ENCODE results near the gene ITGB5. TPM values are rescaled to one million over a fixed set of nuclear protein-coding genes. Genes with fewer than 3 reads are reported as not detected.

Gene ITGB5
- total RNA-seq, 2 experiments from 2014 or later, result 0.47 to 0.85 TPM

DNA sequence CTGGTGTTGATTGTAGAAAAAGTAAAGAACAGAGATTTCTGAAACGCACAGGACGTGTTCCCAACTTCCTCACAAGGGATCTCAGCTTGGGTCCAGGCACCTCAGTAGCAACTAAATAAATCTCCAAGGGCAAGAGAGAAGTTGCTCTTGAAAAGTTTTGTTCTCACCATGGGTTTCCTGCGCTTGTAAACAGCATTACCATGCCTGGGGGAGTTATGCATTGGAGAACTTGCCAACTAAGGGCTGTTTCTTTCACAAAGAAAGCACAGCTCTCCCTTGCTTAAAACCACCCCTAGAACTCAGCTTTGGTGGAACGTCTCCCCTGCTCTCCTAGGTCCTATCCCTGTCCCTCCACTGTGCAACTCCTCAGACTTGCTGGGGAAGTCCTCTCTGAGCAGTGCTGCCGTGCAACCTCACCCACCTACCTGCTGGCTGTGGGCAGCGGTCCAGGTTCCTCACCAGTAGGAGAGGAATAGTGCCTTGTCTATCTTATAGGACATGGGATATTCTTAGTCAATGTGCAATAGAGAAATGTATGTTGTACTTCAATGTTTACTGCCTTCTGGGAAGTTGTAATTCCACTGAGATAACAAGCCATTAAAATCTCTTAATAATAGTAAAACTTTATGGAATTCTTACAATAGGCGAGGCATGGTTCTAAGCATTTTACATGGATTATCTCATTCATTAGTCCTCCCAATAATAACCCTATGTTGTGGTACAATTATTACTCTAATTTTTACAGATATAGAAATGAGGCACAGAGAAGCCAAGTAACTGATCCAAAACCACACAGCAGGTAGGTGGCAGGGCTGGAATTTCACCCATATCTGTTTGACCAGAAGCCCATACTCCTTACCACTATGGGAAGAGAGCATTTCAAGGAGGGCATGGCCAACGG, 105.4 kb downstream of the ITGB5 start:
- intact Hi-C loops (cut with DNase I, micrococcal nuclease), result no loop called here
- Histone ChIP-seq H3K4me3 (ENCODE audit: low read length) (no peak overlapping the region), H3K27me3 (ENCODE audit: control insufficient read depth in 1 of 2, insufficient read depth in 2 of 2, low read length in 2 of 2) (no peaks in the 10 kb centered on the region), H3K9me3 (ENCODE audit: control insufficient read depth in 1 of 2, insufficient read depth in 1 of 2, low read length in 2 of 2) (no peaks in the 10 kb centered on the region), H3K36me3 (ENCODE audit: insufficient read depth, low read length) (no peaks in the 10 kb centered on the region), H3K27ac (ENCODE audit: low read depth in 1 of 2, low read length in 2 of 2) (no peak overlapping the region), H3K4me1 (ENCODE audit: insufficient read depth, low read length) (peaks cover 6% of the 10 kb centered on the region)
- ChIA-PET POLR2A (no interaction called here), CTCF (no interaction called here)
- Mint-ChIP-seq H3K27me3 (peaks cover under 1% of the 10 kb centered on the region), H3K36me3 (ENCODE audit: low read depth) (no peaks in the 10 kb centered on the region), H3K9me3 (no peaks in the 10 kb centered on the region), H3K27ac (no peak overlapping the region), H3K4me3 (no peak overlapping the region), H3K4me1 (ENCODE audit: low read depth) (peaks cover 12% of the 10 kb centered on the region)
- ATAC-seq (ENCODE audit: poor library complexity), result no peak
- no peak for TF ChIP-seq CTCF (IDR thresholded peaks at IDR 0.05)
- DNase-seq, result no peak

- DNase-seq (no peak), ATAC-seq (ENCODE audit: poor library complexity) (no peak)
- Histone ChIP-seq H3K4me3 (ENCODE audit: low read length) (no peak overlapping the region), H3K9me3 (ENCODE audit: control insufficient read depth in 1 of 2, insufficient read depth in 1 of 2, low read length in 2 of 2) (no peaks in the 10 kb centered on the region), H3K27me3 (ENCODE audit: control insufficient read depth in 1 of 2, insufficient read depth in 2 of 2, low read length in 2 of 2) (no peaks in the 10 kb centered on the region), H3K27ac (ENCODE audit: low read depth in 1 of 2, low read length in 2 of 2) (no peak overlapping the region), H3K36me3 (ENCODE audit: insufficient read depth, low read length) (no peaks in the 10 kb centered on the region), H3K4me1 (ENCODE audit: insufficient read depth, low read length) (peaks cover 6% of the 10 kb centered on the region)
- H3K27me3 Mint-ChIP-seq, result peaks cover 5% of the 10 kb centered on the region
- H3K4me3 Mint-ChIP-seq, result no peak overlapping the region
- no peak overlapping the region for H3K27ac Mint-ChIP-seq
- CTCF ChIA-PET, result no interaction called here
- peaks cover 12% of the 10 kb centered on the region for H3K4me1 Mint-ChIP-seq (ENCODE audit: low read depth)
- intact Hi-C loops (cut with DNase I, micrococcal nuclease), result no loop called here
- no peaks in the 10 kb centered on the region for H3K9me3 Mint-ChIP-seq
- TF ChIP-seq CTCF (IDR thresholded peaks at IDR 0.05), result no peak
- POLR2A ChIA-PET, result no interaction called here
- no peaks in the 10 kb centered on the region for H3K36me3 Mint-ChIP-seq (ENCODE audit: low read depth)
These were observed 106.2 kb downstream of the ITGB5 start for GRCh38 chr3:124780761-124781475.

DNA sequence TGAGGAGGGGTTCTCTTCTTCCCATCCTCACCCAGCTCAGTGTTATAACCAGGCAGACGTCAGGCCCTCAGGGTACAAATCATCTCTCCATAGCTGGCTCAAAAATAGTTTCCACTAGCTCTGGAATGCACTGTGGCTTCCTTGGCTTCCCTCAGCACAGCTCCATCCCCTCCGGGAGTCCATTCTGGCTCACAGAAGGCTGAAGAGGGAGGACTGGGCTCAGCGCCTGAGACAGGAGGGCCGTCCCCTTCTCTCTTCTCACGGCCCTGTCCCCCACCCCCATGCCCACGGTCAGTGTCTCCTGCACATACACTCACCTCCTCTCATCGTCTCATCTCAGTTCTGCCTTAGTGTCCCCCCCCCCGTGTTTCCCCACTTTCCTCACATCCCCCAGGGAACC, 106.8 kb downstream of the ITGB5 start:
- peaks cover 5% of the 10 kb centered on the region for H3K27me3 Mint-ChIP-seq
- no peak overlapping the region for H3K27ac ChIP-seq (ENCODE audit: low read depth in 1 of 2, low read length in 2 of 2)
- no peak overlapping the region for H3K4me3 ChIP-seq (ENCODE audit: low read length)
- TF ChIP-seq CTCF (IDR thresholded peaks at IDR 0.05), result no peak
- POLR2A ChIA-PET, result no interaction called here
- H3K4me1 Mint-ChIP-seq (ENCODE audit: low read depth), result peaks cover 12% of the 10 kb centered on the region
- H3K27ac Mint-ChIP-seq, result no peak overlapping the region
- intact Hi-C loops (cut with DNase I, micrococcal nuclease), result no loop called here
- H3K4me3 Mint-ChIP-seq, result no peak overlapping the region
- no peaks in the 10 kb centered on the region for H3K36me3 ChIP-seq (ENCODE audit: insufficient read depth, low read length)
- H3K4me1 ChIP-seq (ENCODE audit: insufficient read depth, low read length), result peaks cover 6% of the 10 kb centered on the region
- no peaks in the 10 kb centered on the region for H3K27me3 ChIP-seq (ENCODE audit: control insufficient read depth in 1 of 2, insufficient read depth in 2 of 2, low read length in 2 of 2)
- no peaks in the 10 kb centered on the region for H3K9me3 Mint-ChIP-seq
- CTCF ChIA-PET, result no interaction called here
- no peaks in the 10 kb centered on the region for H3K9me3 ChIP-seq (ENCODE audit: control insufficient read depth in 1 of 2, insufficient read depth in 1 of 2, low read length in 2 of 2)
- ATAC-seq (ENCODE audit: poor library complexity) (no peak), DNase-seq (no peak)
- no peaks in the 10 kb centered on the region for H3K36me3 Mint-ChIP-seq (ENCODE audit: low read depth)

Measured in CD4-positive, alpha-beta T cell (primary cell).